ENCODE results near the gene PTPRN2.
"Not testable (repeated sequence)": the region's sequence is repeated elsewhere in the genome, so short reads cannot be mapped to it uniquely, and the experiment has no call there.

DNA sequence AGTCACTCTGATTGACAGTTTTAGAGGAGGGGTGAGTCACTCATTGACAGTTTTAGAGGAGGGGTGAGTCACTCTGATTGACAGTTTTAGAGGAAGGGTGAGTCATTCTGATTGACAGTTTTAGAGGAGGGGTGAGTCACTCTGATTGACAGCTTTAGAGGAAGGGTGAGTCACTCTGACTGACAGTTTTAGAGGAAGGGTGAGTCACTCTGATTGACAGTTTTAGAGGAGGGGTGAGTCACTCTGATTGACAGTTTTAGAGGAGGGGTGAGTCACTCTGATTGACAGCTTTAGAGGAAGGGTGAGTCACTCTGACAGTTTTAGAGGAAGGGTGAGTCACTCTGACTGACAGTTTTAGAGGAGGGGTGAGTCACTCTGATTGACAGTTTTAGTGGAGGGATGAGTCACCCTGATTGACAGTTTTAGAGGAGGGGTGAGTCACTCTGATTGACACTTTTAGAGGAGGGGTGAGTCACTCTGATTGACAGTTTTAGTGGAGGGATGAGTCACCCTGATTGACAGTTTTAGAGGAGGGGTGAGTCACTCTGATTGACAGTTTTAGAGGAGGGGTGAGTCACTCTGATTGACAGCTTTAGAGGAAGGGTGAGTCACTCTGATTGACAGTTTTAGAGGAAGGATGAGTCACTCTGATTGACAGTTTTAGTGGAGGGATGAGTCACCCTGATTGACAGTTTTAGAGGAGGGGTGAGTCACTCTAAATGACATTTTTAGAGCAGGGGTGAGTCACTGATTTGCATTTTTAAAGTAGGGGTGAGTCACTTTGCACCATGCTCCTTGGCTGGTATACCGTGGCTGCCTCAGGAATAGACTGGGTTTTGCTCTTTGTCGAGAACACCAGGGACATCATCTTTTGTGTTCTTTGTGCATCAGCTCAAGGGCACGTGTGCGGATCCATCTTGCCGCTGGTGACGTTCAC is 654.1 kb downstream of the PTPRN2 start:
- not testable (repeated sequence) for TF ChIP-seq EP300, POLR2A (IDR thresholded peaks at IDR 0.05)
- TF ChIP-seq, protein P1, sequence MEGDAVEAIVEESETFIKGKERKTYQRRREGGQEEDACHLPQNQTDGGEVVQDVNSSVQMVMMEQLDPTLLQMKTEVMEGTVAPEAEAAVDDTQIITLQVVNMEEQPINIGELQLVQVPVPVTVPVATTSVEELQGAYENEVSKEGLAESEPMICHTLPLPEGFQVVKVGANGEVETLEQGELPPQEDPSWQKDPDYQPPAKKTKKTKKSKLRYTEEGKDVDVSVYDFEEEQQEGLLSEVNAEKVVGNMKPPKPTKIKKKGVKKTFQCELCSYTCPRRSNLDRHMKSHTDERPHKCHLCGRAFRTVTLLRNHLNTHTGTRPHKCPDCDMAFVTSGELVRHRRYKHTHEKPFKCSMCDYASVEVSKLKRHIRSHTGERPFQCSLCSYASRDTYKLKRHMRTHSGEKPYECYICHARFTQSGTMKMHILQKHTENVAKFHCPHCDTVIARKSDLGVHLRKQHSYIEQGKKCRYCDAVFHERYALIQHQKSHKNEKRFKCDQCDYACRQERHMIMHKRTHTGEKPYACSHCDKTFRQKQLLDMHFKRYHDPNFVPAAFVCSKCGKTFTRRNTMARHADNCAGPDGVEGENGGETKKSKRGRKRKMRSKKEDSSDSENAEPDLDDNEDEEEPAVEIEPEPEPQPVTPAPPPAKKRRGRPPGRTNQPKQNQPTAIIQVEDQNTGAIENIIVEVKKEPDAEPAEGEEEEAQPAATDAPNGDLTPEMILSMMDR (IDR thresholded peaks at IDR 0.05), result not testable (repeated sequence)
